PC-9 (cell line): Measurements from ENCODE around the gene BICC1. TPM values are rescaled to one million over a fixed set of nuclear protein-coding genes. Genes with fewer than 3 reads are reported as not detected.

Experiments
- BruUV-seq: library from RNA; stranded (reverse); fragments of 400-500 nt; replicated peaks from 2 replicates; lab custom pipeline; 2021; lab: Mats Ljungman, UMichigan
- CTCF ChIA-PET: fragments of 300-600 bp; sonication (Branson Sonifier 250); formaldehyde crosslinking; loops from one replicate; lab custom pipeline; 2022; ENCODE audit warnings: antibody characterized with exemption; lab: Charles Lee
- POLR2A ChIA-PET: fragments of 300-600 bp; sonication (Branson Sonifier 250); formaldehyde crosslinking; loops from one replicate; lab custom pipeline; 2022; ENCODE audit warnings: antibody characterized with exemption; ENCODE audit not compliant: unreplicated experiment; lab: Charles Lee
- DNase-seq, 2 experiments: peaks; one replicate each; pipeline versions ENCODE4 v3.0.0 to v3.0.0-alpha.2; 2015 to 2022; ENCODE audit warnings: mixed read lengths in 1 of 2
- H2AFZ ChIP-seq: fragments of 200-600 bp; sonication (generic); 2 replicates; pipeline ENCODE4 v1.8.1; 2017; ENCODE audit warnings: antibody characterized with exemption
- H3F3A ChIP-seq: fragments of 200-600 bp; sonication (generic); 2 replicates; pipeline ENCODE4 v1.8.1; 2017; ENCODE audit warnings: antibody characterized with exemption, mild to moderate bottlenecking, low read depth; ENCODE audit not compliant: insufficient read depth
- H3K27ac ChIP-seq: fragments of 200-600 bp; sonication (generic); 2 replicates; pipeline ENCODE4 v1.6.1; 2016; ENCODE audit warnings: mixed run types
- H3K27me3 ChIP-seq: fragments of 200-600 bp; sonication (generic); 2 replicates; pipeline ENCODE4 v1.6.1; 2016; ENCODE audit warnings: low read depth, mixed run types; ENCODE audit not compliant: insufficient read depth
- H3K36me3 ChIP-seq: fragments of 200-600 bp; sonication (generic); 2 replicates; pipeline ENCODE4 v1.6.1; 2016; ENCODE audit warnings: low read depth, mixed run types
- H3K4me1 ChIP-seq: fragments of 200-600 bp; sonication (generic); replicated peaks from 2 replicates; pipeline ENCODE4 v1.6.1; 2016; ENCODE audit warnings: mixed run types; ENCODE audit not compliant: insufficient read depth
- H3K4me2 ChIP-seq: fragments of 200-600 bp; sonication (generic); 2 replicates; pipeline ENCODE4 v1.6.1; 2017; ENCODE audit warnings: mixed run types
- H3K4me3 ChIP-seq: fragments of 200-600 bp; sonication (generic); 2 replicates; pipeline ENCODE4 v1.6.1; 2016; ENCODE audit warnings: mixed run types
- H3K79me2 ChIP-seq: fragments of 200-600 bp; sonication (generic); 2 replicates; pipeline ENCODE4 v1.6.1; 2017; ENCODE audit warnings: low read depth, mixed run types
- H3K9me2 ChIP-seq: fragments of 200-600 bp; sonication (generic); 2 replicates; pipeline ENCODE4 v1.8.1; 2017; ENCODE audit warnings: mild to moderate bottlenecking; ENCODE audit not compliant: insufficient read depth
- H3K9me3 ChIP-seq: fragments of 200-600 bp; sonication (generic); 2 replicates; pipeline ENCODE4 v1.8.1; 2016; ENCODE audit warnings: low read depth; ENCODE audit not compliant: insufficient read depth
- H4K20me1 ChIP-seq: fragments of 200-600 bp; sonication (generic); 2 replicates; pipeline ENCODE4 v1.8.1; 2017; ENCODE audit not compliant: insufficient read depth
- CTCF ChIP-seq: fragments of 200-600 bp; sonication (generic); conservative IDR thresholded peaks from 2 replicates; pipeline ENCODE4 v1.6.1; 2017; ENCODE audit warnings: mixed run types, antibody characterized with exemption, mild to moderate bottlenecking, moderate library complexity
- EZH2 ChIP-seq: fragments of 200-600 bp; sonication (generic); IDR thresholded peaks from 2 replicates; pipeline ENCODE4 v1.8.0; 2017; ENCODE audit warnings: antibody characterized with exemption, low read depth
- intact Hi-C: fragments of 100-400 bp; cut with micrococcal nuclease; formaldehyde crosslinking; loops from one replicate; pipeline ENCODE4 v1.10.0; 2022; ENCODE audit not compliant: unreplicated experiment
- total RNA-seq: library from RNA; stranded (reverse); gene quantifications from 2 replicates; pipeline ENCODE4 v1.2.3, GENCODE V29; 2021

Gene BICC1
- total RNA-seq, 1 experiment from 2014 or later, result not detected

- CTCF ChIA-PET, result no interaction called here
- intact Hi-C loops, result no loop called here
Observed at GRCh38 chr10:58818900-58819299, 306.2 kb downstream of the BICC1 start.

DNA sequence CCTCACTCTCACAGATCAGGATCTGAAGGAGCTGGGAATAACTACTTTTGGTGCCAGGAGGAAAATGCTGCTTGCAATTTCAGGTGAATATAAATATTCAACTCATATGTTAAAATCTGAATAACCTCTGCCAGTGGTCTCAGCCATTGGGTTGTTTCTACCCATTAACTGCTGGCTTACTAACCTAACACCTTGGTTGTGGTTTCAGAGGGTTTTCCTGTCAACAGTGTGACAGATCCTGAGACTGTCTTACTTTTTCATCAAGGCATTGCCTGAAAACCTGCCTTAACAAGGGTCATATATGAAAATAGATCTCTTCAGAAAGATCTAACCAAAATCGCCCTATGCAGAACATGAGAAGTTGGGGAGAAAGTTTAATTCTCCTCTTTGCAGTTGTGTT is 307.7 kb downstream of the BICC1 start:
- BruUV-seq, result no TSS peak
- no peak for TF ChIP-seq EZH2
- no peak for TF ChIP-seq CTCF
- intact Hi-C loops, result no loop called here
- Histone ChIP-seq H3K4me3 (no peak overlapping the region), H3K27ac (peak overlapping the region; percentile 40), H3K9me2 (no peaks in the 10 kb centered on the region), H3K36me3 (no peaks in the 10 kb centered on the region), H3K27me3 (no peaks in the 10 kb centered on the region), H3K79me2 (no peaks in the 10 kb centered on the region), H3K9me3 (no peaks in the 10 kb centered on the region; the same call in 1 of the 2 replicates), H2AFZ (no peak overlapping the region), H4K20me1 (no peaks in the 10 kb centered on the region), H3F3A (peaks cover 9% of the 10 kb centered on the region; the same call in 1 of the 2 replicates), H3K4me1 (peaks cover 22% of the 10 kb centered on the region), H3K4me2 (peak overlapping the region; percentile 28)
- no peak for DNase-seq
- CTCF ChIA-PET, result no interaction called here
- POLR2A ChIA-PET, result no interaction called here

More at GRCh38 chr10:58818900-58819299, 306.2 kb downstream of the BICC1 start:
- peaks cover 9% of the 10 kb centered on the region; the same call in 1 of the 2 replicates for H3F3A ChIP-seq
- no peak overlapping the region for H3K4me3 ChIP-seq
- no peak overlapping the region for H2AFZ ChIP-seq
- POLR2A ChIA-PET, result interaction anchor here (0.7 kb wide), 1 partner anchor 552 kb away, joined by 3 read pairs; no protein-coding TSS in a partner anchor
- no peaks in the 10 kb centered on the region for H3K9me2 ChIP-seq
- no peaks in the 10 kb centered on the region for H4K20me1 ChIP-seq
- no TSS peak for BruUV-seq
- no peaks in the 10 kb centered on the region for H3K27me3 ChIP-seq
- H3K36me3 ChIP-seq, result no peaks in the 10 kb centered on the region
- TF ChIP-seq CTCF, result no peak
- TF ChIP-seq EZH2, result no peak
- peak in 1 of 2 experiments; percentile 64 for DNase-seq
- no peaks in the 10 kb centered on the region; the same call in 1 of the 2 replicates for H3K9me3 ChIP-seq
- no peak overlapping the region for H3K4me2 ChIP-seq
- no peak overlapping the region for H3K27ac ChIP-seq
- peaks cover 22% of the 10 kb centered on the region for H3K4me1 ChIP-seq
- no peaks in the 10 kb centered on the region for H3K79me2 ChIP-seq

DNA sequence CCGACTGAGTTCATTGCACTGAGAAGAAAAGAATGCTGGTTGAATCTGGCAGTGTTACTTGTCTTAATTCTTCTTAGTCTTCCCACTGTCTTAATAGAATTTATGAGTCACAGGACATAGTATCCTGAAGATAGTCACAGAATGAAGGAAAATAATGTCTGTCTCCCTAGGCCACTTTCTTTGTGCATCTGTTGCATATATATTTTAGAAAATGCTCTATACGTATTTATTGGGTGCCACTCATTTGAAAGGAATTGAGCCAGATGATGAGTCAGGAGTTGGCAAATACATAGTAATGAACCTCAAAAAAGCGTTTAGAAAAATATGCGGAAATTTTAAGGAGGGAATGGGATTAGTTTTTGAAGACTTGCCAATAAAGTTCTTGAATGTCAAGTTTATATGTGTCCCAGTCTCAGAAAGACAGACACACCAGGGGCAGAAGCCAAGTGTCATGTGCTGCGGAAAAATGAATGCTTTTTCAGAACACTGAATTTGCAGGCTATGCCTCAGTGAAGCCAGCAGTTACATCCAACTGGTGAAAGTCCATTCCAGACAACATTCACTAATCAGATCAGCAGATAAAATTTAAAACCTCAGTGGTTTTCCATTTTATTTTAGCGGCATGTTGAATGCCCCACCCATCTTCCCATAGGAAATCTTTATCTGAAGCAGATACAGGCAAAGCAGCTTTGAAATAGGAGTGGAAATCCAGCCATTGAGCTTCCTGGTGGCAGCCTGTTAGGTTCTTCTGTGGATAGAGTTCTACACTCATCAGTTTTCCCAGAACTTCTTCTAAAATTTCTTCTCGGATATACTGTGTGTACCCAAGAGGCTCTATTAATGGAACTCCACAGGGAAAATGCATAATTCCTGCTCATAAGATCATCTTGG is 308.4 kb downstream of the BICC1 start:
- Histone ChIP-seq H3K4me3 (no peak overlapping the region), H3K4me2 (peak overlapping the region; percentile 28), H4K20me1 (no peaks in the 10 kb centered on the region), H2AFZ (no peak overlapping the region), H3K9me2 (no peaks in the 10 kb centered on the region), H3K9me3 (no peaks in the 10 kb centered on the region; the same call in 1 of the 2 replicates), H3K27ac (peak overlapping the region; percentile 40), H3K4me1 (peaks cover 22% of the 10 kb centered on the region), H3F3A (peaks cover 9% of the 10 kb centered on the region; the same call in 1 of the 2 replicates), H3K27me3 (no peaks in the 10 kb centered on the region), H3K79me2 (no peaks in the 10 kb centered on the region), H3K36me3 (no peaks in the 10 kb centered on the region)
- TF ChIP-seq EZH2 (no peak), CTCF (no peak)
- intact Hi-C loops, result loop anchor here (1.0 kb wide), 1 partner anchor 35 kb away; no protein-coding TSS in a partner anchor
- CTCF ChIA-PET, result no interaction called here
- POLR2A ChIA-PET, result interaction anchor here (0.6 kb wide), 1 partner anchor 19 kb away, joined by 3 read pairs; no protein-coding TSS in a partner anchor
- peak; percentile 34 to 92 for DNase-seq
- BruUV-seq, result no TSS peak
